C4-2B (cell line): ENCODE data around the gene ENOSF1.

ENCODE experiments used
- CTCF ChIP-seq: fragments of 450-650 bp; conservative IDR thresholded peaks from 2 replicates; pipeline ENCODE4 v1.5.1; 2017; ENCODE audit warnings: mild to moderate bottlenecking
- ZFX ChIP-seq: fragments of 450-650 bp; IDR thresholded peaks from 2 replicates; pipeline ENCODE4 v1.6.1; 2017

- TF ChIP-seq CTCF (peak; percentile 97), ZFX (peak; percentile 53; the same call in 1 of the 2 replicates)
Observed at GRCh38 chr18:712401-713134, at the start of gene ENOSF1.
